ENCODE results near the gene STK11IP.

STK11IP gene

DNA sequence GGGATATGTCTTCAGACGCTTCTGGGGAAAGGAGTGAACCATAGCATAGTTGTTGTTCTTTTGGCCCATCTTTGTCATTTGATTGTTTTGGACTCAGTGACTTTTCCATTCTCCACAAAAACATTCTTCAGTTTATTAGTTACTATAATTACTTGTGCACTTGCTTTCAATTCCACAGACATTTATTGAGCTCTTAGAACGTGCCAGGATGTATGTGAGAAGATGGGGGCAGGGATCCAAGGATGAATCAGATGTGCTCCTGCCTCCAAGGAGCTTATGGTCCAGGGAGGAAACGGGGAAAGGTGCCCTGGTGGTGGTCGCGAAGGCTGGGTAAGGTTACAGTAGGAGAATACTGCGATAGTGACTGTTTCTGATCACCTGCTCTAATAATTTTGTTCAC, 22.9 kb downstream of the STK11IP start:
- DNase-seq, result no peak

- no peak for DNase-seq
These were observed 24.3 kb downstream of the STK11IP start for GRCh38 chr2:219621935-219622334.

GRCh38 chr2:219622472-219622871, 24.8 kb downstream of the STK11IP start:
- DNase-seq, result no peak

DNA sequence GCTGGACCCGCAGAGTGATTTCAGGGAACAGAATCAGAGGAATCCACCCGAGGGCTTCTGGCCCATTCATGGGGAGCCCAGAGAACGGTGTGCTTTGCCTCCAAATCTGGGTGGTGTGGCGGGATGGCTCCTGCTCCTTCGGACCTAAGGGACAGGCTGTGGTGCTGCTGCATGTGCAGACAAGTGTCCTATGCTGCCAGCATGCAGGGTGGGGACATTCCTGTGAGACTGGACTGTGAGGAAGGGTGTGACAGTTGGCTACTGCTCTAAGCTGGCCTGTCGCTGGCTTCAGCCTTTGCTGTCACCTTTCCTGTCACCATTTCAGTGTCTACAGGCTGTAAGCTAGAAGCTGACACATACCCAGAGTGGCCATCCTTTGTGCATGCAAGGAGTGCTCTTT, 26.9 kb downstream of the STK11IP start:
- DNase-seq, result no peak

DNA sequence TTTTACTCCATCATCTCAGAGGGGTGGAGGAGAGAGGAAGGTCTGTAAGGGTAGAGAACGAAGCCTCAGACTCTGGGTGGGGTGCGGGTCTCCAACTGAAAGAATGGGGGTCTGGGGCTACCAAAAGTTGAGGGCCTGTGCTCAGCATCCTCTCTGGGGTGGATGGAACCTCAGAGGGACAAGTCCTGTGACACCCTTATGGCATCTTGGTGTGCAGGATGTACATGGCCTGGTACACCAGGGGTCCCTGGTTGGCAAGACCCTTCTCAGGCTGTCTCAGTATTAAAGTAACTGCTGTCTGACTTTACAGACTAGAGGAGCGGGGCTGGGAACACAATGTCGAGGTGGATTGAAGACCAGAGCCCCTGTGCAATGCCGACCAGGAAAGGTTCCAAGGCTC, 27.5 kb downstream of the STK11IP start:
- DNase-seq, result no peak

DNA sequence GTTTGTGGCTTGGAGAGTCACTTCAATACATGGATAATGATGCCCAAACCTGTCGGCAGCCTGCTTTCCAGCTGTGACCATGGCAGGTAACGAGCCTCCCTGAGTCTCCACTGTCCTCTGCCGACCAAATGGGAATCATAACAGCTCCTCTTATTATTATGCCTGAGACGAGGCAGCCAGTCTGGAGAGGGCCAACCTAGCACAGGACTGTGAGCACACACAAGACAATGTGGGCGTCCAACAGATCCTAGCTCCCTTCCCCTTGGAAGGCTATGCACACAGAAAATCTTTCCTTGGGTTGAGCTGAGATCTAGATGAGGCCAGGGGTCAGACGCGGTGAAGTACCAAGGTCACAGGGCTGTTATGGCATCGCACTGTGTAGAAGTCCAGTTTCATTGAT, 28.9 kb downstream of the STK11IP start:
- no peak for DNase-seq

DNA sequence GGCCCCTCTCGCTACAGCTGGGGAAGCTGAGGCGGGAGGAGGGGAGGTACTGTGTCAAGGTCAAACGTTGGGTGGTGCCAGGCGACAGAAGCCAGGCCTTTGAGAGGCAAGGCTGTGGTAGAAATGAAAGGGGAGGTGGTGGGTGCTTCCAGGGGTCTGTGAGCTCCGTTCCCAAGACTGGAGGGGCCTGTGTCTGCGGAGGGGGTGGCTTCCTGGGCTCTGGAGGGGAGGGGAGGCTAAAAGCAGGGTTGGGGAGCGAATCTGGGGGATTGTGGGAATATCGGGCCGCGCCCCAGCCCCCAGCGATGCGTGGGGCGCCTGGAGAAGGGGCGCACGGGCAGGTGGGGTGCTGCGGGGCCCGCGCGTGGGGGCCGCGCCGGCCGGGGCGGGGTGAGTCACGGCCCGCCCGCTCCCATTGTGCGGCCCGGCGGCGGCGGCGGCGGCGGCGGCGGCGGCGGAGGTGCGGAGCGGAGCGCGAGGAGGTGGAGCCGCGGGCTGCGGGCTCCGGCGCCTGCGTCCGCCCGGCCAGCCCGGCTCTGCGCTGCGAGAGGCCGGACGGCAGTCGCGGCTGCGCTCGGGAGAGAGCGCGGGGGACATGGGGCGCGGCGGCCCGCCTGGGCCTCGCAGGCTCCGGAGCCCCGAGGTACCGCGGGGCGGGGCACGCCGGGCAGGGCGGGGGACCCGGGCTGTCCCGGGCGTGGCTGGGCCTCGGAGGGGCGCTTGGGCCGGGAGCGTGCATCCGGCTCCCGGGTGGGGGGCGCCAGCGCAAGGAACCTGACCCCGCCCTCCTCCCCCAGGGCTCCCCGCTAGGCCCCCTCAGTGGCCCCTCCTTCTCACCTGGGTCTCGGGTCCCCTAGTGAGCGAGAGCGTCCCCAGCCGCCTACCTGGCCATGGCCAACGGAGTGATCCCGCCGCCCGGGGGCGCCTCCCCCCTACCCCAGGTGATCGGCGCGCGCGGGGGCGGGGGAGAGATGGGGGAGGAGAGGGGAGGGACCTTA, 29.7 kb downstream of the STK11IP start, which contains the start of gene SLC4A3:
TSS of gene SLC4A3 (plus strand) at position 528 of the 998 bp plus-strand sequence. CDS start at position 891, 363 bp downstream.
- no peak for DNase-seq

GRCh38 chr2:219628235-219628985, 30.8 kb downstream of the STK11IP start:
- no peak for DNase-seq

- DNase-seq, result no peak
These were observed 31.6 kb downstream of the STK11IP start for GRCh38 chr2:219628986-219629901.

DNA sequence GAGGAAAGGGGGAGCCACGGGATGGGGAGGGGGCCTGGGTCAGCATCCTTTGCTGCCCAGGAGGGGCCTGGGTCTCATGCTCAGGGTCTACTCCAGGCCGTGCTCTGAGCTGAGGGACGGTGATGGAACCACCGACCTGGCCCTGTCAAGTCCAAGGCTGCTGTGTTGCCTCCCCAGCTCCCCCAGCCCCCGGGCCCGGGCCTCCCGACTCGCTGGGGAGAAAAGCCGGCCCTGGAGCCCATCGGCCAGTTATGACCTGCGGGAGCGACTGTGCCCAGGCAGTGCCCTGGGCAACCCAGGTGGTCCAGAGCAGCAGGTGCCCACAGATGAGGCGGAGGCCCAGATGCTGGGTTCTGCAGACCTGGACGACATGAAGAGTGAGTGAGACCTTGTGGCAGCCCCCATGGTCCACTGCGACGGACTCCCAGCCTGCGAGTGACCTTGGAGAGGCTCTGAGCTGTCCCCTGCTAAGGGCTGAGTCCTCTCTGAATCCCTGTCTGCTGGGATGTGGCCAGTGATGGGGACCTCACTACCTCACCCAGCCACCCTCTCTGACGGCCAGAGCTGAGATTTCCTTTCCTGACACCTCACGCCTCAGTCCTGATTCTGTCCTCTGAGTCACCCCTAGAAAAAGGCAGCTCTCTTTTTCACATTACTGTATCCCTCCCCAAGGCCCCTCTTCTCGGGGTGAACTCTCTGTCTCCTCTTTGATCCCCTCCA, 32.5 kb downstream of the STK11IP start:
- no peak for DNase-seq

- DNase-seq, result no peak
These were observed 33.2 kb downstream of the STK11IP start for GRCh38 chr2:219630770-219631405.

DNA sequence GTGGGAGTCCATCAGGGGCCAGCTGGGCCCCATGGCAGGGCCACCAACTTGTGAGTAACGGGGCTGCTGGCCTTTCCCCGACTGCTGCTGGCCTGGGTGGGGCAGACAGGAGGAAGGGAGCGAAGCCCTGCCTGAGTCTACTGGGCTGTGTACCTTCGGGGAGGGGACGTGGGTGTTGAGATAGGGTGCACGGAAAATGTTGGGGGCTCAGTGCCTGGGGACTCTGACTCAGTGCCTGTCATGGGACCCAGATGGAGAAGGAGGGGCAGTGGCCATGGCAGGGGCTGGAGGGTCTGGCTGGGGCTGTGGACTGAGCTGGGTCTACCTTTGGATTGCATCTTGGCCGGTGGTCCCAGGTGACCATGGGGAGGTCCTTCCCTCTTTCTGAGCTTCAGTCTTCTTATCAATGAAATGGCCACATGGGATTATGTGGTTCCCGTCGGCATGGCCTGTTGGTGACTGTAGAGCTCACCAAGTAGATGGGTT, 33.8 kb downstream of the STK11IP start:
- no peak for DNase-seq

DNA sequence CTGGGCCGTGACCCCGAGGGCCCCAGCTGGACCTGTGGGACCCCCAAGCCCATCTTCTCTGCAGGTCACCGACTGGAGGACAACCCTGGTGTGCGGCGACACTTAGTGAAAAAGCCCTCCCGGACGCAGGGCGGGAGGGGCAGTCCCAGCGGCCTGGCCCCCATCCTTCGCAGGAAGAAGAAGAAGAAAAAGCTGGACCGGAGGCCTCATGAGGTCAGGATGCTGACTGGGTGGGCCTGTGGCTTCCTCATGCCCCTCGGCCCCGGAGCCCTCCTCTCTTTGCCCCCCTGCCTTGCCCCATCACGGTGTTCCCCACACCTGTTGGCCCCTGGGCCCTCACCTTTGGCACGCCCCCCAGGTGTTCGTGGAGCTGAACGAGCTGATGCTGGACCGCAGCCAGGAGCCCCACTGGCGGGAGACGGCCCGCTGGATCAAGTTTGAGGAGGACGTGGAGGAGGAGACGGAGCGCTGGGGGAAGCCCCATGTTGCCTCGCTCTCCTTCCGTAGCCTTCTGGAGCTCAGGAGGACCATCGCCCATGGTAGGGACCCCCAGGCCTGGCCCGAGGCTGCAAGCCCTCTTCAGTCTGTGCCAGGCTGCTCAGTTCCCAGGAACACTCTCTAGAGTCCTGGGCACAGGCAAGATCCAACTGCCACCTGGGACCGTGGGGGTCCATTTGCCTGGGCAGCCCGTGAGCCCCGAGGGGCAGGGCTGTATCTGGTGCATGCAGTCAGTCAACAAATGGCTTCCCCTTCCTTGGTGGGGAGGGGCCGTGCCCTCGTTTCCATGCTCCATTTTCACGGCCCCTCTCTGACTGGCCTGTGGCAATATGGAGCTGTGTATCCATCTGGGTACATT, 34.5 kb downstream of the STK11IP start:
- DNase-seq, result no peak

DNA sequence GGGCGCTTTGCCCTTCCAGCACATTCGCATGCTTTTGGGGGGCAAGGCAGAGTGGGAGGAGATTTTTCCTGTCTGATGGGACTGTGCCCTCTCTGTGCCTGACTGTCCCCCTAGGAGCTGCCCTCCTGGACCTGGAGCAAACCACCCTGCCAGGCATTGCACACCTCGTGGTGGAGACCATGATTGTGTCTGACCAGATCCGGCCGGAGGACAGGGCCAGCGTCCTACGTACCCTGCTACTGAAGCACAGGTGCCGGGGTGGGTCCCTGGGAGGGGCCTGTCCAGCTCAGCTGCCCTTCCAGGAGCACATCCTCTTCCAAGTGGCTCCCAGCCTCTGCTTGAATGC, 35.1 kb downstream of the STK11IP start:
- DNase-seq, result no peak

DNA sequence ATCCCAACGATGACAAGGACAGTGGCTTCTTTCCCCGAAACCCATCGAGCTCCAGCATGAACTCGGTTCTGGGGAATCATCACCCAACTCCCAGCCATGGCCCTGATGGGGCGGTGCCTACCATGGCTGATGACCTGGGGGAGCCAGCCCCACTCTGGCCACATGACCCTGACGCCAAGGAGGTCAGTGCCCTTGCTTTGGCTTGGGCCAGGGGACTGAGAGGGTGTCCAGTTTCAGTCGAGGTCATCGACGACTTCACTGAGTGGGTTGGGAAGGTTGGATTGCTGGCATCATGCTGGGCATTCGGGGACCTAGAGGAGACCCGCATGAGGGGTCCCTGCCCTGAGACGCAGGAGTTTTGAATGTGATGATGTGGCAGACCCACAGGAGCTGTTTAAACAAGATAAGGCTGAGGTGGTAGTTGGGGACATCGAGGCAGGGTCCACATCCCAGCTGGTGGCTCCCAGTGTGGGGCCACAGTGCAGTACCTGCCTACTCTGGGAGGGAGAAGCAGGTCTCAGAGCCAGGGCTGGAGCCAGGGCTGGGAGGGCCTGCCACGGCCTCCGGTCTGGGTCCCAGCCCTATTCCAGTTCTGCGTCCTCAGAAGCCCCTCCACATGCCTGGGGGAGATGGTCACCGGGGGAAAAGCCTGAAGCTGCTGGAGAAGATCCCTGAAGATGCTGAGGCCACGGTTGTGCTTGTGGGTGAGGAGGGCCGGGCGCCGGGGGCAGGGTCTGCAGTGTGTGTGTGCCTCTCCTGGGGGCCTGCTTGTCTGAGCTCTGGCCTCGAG, 35.8 kb downstream of the STK11IP start:
- no peak for DNase-seq

- DNase-seq, result no peak
These were observed 36.7 kb downstream of the STK11IP start for GRCh38 chr2:219634171-219634940.

- DNase-seq, result no peak
These were observed 37.5 kb downstream of the STK11IP start for GRCh38 chr2:219634951-219635751.
